ENCODE measurements around the gene EIF2D. TPM values are rescaled to one million over a fixed set of nuclear protein-coding genes. Genes with fewer than 3 reads are reported as not detected.

Gene EIF2D
- total RNA-seq, 1 experiment from 2014 or later: 110 TPM

DNA sequence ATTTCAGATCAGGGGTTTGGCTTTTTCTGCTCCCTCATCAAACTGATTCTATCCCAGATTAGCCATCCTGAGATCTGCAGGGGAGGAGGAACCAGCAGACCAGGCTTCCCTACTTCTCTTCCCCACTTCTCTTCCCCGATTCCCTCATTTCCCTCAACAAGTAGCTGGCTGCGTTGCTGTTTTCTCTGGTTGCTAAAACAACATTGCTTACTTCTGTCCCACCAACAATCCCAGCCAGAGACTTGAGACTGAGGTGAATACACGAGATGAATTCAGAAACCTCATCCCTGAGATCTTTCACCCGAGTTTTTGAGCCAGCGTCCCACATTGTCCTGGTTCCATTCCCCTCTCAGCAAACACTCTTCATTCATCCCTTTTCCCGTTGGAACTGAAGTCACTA lies 45.5 kb upstream of the EIF2D start:
- ATAC-seq (no peak), DNase-seq (no peak)
- POLR2A ChIA-PET (ENCODE audit: unreplicated experiment): no interaction called here
- CTCF ChIA-PET: interaction anchor here (0.5 to 0.6 kb wide), 2 partner anchors 26 to 188 kb away, joined by 3 to 5 read pairs; no protein-coding TSS in a partner anchor
- intact Hi-C loops (cut with micrococcal nuclease): no loop called here
- no peak overlapping the region for H3K9ac ChIP-seq (ENCODE audit: low read length)
- peaks cover 4% of the 10 kb centered on the region; the same call in 1 of the 2 replicates for H3K27me3 ChIP-seq (ENCODE audit: low read length)
- H3K4me1 ChIP-seq (ENCODE audit: insufficient read depth, low read length): no peaks in the 10 kb centered on the region
- no peak overlapping the region for H3K4me2 ChIP-seq (ENCODE audit: low read length)
- no peak overlapping the region for H2AFZ ChIP-seq (ENCODE audit: low read length)
- H3F3A ChIP-seq (ENCODE audit: low read length, unreplicated experiment): no peaks in the 10 kb centered on the region
- no peak overlapping the region for H3K27ac ChIP-seq (ENCODE audit: low read length)
- H3K36me3 ChIP-seq (ENCODE audit: low read depth, low read length): no peaks in the 10 kb centered on the region
- no peaks in the 10 kb centered on the region for H3K79me2 ChIP-seq (ENCODE audit: low read length)
- no peaks in the 10 kb centered on the region for H3K9me3 ChIP-seq (ENCODE audit: low read length)
- no peaks in the 10 kb centered on the region for H4K20me1 ChIP-seq (ENCODE audit: low read length)
- TF ChIP-seq CTCF (conservative IDR thresholded peaks at IDR 0.05; ENCODE audit: low read depth, low read length) (no peak), EZH2phosphoT487 (IDR thresholded peaks at IDR 0.05; ENCODE audit: borderline replicate concordance, low read length) (no peak), EZH2 (IDR thresholded peaks at IDR 0.05; ENCODE audit: low read length, unreplicated experiment) (no peak)
- H3K9me2 ChIP-seq (replicated peaks; ENCODE audit: low read length): no peaks in the 10 kb centered on the region
- H3K4me3 ChIP-seq (ENCODE audit: low read length): no peak overlapping the region
- BruUV-seq (replicated peaks): no TSS peak

GRCh38 chr1:206656936-206657335 lies 44.7 kb upstream of the EIF2D start:
- no peak overlapping the region for H2AFZ ChIP-seq (ENCODE audit: low read length)
- no peak overlapping the region for H3K4me3 ChIP-seq (ENCODE audit: low read length)
- CTCF ChIA-PET: no interaction called here
- H3K36me3 ChIP-seq (ENCODE audit: low read depth, low read length): no peaks in the 10 kb centered on the region
- no peaks in the 10 kb centered on the region for H3F3A ChIP-seq (ENCODE audit: low read length, unreplicated experiment)
- intact Hi-C loops (cut with micrococcal nuclease): no loop called here
- H4K20me1 ChIP-seq (ENCODE audit: low read length): no peaks in the 10 kb centered on the region
- no peaks in the 10 kb centered on the region for H3K27me3 ChIP-seq (ENCODE audit: low read length)
- H3K27ac ChIP-seq (ENCODE audit: low read length): no peak overlapping the region
- H3K4me2 ChIP-seq (ENCODE audit: low read length): no peak overlapping the region
- ATAC-seq (no peak), DNase-seq (no peak)
- TF ChIP-seq CTCF (conservative IDR thresholded peaks at IDR 0.05; ENCODE audit: low read depth, low read length) (no peak), EZH2 (IDR thresholded peaks at IDR 0.05; ENCODE audit: low read length, unreplicated experiment) (no peak), EZH2phosphoT487 (IDR thresholded peaks at IDR 0.05; ENCODE audit: borderline replicate concordance, low read length) (no peak)
- 0 out of 2 replicates have a peak, but pooled peaks cover 3% of the 10 kb centered on the region for H3K4me1 ChIP-seq (ENCODE audit: insufficient read depth, low read length)
- H3K9me3 ChIP-seq (ENCODE audit: low read length): no peaks in the 10 kb centered on the region
- BruUV-seq (replicated peaks): TSS peak; percentile 21
- POLR2A ChIA-PET (ENCODE audit: unreplicated experiment): no interaction called here
- no peaks in the 10 kb centered on the region for H3K9me2 ChIP-seq (replicated peaks; ENCODE audit: low read length)
- H3K9ac ChIP-seq (ENCODE audit: low read length): no peak overlapping the region
- no peaks in the 10 kb centered on the region for H3K79me2 ChIP-seq (ENCODE audit: low read length)

DNA sequence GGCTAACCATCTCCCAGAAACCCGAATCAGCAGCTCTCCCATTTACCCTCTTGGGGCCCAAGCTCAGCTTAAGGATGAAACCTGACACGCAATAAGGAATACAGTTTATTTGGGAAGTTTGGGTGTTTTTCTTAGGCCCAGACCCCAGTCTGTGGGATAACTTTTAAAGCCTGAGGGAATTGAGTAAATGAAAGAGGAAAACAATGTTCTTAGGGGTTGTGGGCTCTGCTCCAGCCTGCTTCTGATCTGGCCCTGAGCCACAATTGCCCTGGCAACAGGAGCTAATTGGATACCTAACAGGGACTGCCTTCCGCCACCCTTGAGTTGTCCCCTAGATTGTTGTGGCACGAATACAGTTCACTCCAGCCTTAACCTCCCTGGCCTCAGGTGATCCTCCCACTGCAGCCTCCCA lies 43.2 kb upstream of the EIF2D start:
- no peak for DNase-seq
- no peaks in the 10 kb centered on the region for H3K27me3 ChIP-seq (ENCODE audit: low read length)
- 0 out of 2 replicates have a peak, but pooled peaks cover 3% of the 10 kb centered on the region for H3K4me1 ChIP-seq (ENCODE audit: insufficient read depth, low read length)
- no TSS peak for BruUV-seq (replicated peaks)
- intact Hi-C loops (cut with micrococcal nuclease): no loop called here
- ChIA-PET CTCF (interaction anchor here (0.8 to 1.3 kb wide), 2 partner anchors 8 to 17 kb away, joined by 3 to 10 read pairs; no protein-coding TSS in a partner anchor), POLR2A (ENCODE audit: unreplicated experiment) (no interaction called here)
- no peak overlapping the region for H3K4me3 ChIP-seq (ENCODE audit: low read length)
- no peak overlapping the region for H3K9ac ChIP-seq (ENCODE audit: low read length)
- H4K20me1 ChIP-seq (ENCODE audit: low read length): no peaks in the 10 kb centered on the region
- no peak for ATAC-seq
- H3K4me2 ChIP-seq (ENCODE audit: low read length): no peak overlapping the region
- H3K27ac ChIP-seq (ENCODE audit: low read length): no peak overlapping the region
- no peaks in the 10 kb centered on the region for H3K79me2 ChIP-seq (ENCODE audit: low read length)
- no peaks in the 10 kb centered on the region for H3K9me2 ChIP-seq (replicated peaks; ENCODE audit: low read length)
- H3K9me3 ChIP-seq (ENCODE audit: low read length): no peaks in the 10 kb centered on the region
- H2AFZ ChIP-seq (ENCODE audit: low read length): no peak overlapping the region
- no peaks in the 10 kb centered on the region for H3F3A ChIP-seq (ENCODE audit: low read length, unreplicated experiment)
- no peaks in the 10 kb centered on the region for H3K36me3 ChIP-seq (ENCODE audit: low read depth, low read length)
- no peak for TF ChIP-seq CTCF (conservative IDR thresholded peaks at IDR 0.05; ENCODE audit: low read depth, low read length)
- TF ChIP-seq EZH2phosphoT487 (IDR thresholded peaks at IDR 0.05; ENCODE audit: borderline replicate concordance, low read length): no peak
- TF ChIP-seq EZH2 (IDR thresholded peaks at IDR 0.05; ENCODE audit: low read length, unreplicated experiment): no peak

Data from PC-3 (cell line).